NT2/D1 (cell line): Measurements from ENCODE around the gene CNN1.

Source experiments
- SUZ12 ChIP-seq: IDR thresholded peaks from 2 replicates; pipeline ENCODE4 v1.6.1; 2011; ENCODE audit not compliant: insufficient read length, insufficient read depth; ENCODE audit errors: extremely low read depth
- YY1 ChIP-seq: IDR thresholded peaks from 2 replicates; pipeline ENCODE4 v1.6.1; 2011; ENCODE audit not compliant: insufficient read length, insufficient read depth
- ZNF274 ChIP-seq: IDR thresholded peaks from 2 replicates; pipeline ENCODE4 v1.6.1; 2011; ENCODE audit warnings: mild to moderate bottlenecking, low read depth, low read length

- no peak for TF ChIP-seq ZNF274
- no peak for TF ChIP-seq SUZ12
- TF ChIP-seq YY1: no peak
Measured at GRCh38 chr19:11578258-11579142, 39.8 kb downstream of the CNN1 start.
